ENCODE data around the gene LTBP1. TPM values are rescaled to one million over a fixed set of nuclear protein-coding genes. Genes with fewer than 3 reads are reported as not detected.

The LTBP1 gene
- total RNA-seq, 1 donor from 2014 or later = 29.7 TPM

DNA sequence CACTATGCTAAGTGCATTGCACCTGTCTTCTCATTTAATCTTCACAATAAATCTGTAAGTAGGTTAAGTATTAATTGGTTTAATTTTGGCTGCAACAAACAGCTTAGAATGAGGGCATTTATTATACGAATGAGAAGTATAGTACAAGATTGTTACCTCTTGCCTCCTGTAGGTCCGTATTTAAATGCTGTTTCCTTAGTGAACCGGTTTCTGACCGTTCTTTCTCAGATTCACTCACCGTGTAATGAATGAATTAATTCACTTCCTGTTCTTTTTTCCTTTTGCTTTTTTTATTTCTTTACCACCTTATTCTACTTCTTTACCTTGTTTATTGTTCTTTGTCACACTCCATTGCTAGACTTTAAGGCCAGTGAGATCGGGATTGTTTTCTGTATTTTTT, 375.9 kb downstream of the LTBP1 start:
- FAIRE-seq = no peak
- no peak overlapping the region for H3K27ac Mint-ChIP-seq (ENCODE audit: unreplicated experiment)

DNA sequence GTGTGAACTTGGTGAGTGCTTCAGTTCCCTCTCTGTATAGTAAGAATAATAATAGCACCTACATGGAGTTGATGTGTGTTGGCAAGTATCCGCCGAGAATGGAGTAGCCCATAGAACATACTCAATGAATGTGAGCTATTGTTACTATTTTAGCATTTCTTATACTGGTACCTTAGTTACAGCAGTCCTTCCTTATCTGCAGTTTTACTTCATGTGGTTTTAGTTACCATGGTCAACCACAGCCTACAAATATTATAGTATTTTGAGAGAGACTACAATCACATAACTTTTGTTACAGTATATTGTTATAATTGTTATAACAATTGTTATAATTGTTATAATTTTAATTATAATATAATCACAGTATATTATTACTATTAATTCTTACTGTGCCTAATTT, 377.2 kb downstream of the LTBP1 start:
- TF ChIP-seq, protein P1, sequence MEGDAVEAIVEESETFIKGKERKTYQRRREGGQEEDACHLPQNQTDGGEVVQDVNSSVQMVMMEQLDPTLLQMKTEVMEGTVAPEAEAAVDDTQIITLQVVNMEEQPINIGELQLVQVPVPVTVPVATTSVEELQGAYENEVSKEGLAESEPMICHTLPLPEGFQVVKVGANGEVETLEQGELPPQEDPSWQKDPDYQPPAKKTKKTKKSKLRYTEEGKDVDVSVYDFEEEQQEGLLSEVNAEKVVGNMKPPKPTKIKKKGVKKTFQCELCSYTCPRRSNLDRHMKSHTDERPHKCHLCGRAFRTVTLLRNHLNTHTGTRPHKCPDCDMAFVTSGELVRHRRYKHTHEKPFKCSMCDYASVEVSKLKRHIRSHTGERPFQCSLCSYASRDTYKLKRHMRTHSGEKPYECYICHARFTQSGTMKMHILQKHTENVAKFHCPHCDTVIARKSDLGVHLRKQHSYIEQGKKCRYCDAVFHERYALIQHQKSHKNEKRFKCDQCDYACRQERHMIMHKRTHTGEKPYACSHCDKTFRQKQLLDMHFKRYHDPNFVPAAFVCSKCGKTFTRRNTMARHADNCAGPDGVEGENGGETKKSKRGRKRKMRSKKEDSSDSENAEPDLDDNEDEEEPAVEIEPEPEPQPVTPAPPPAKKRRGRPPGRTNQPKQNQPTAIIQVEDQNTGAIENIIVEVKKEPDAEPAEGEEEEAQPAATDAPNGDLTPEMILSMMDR (IDR thresholded peaks at IDR 0.05; ENCODE audit: insufficient read depth, low read depth, low read length) = no peak
- TF ChIP-seq EZH2 (IDR thresholded peaks at IDR 0.05; ENCODE audit: insufficient read depth, low read length) = no peak
- Histone ChIP-seq H3K36me3 (ENCODE audit: insufficient read depth, low read length) (peaks cover 8% of the 10 kb centered on the region), H3K27me3 (ENCODE audit: insufficient read depth, low read length) (no peaks in the 10 kb centered on the region), H3K4me2 (ENCODE audit: low read length) (no peak overlapping the region), H3K27ac (ENCODE audit: low read depth, low read length) (no peak overlapping the region), H2AFZ (ENCODE audit: low read depth, low read length) (no peak overlapping the region), H3K4me3 (ENCODE audit: insufficient read depth, low read depth, low read length) (no peak overlapping the region), H3K4me1 (ENCODE audit: insufficient read depth, low read length) (peaks cover 7% of the 10 kb centered on the region), H3K9ac (ENCODE audit: low read length) (no peak overlapping the region), H3K79me2 (ENCODE audit: insufficient read depth, low read length) (no peaks in the 10 kb centered on the region), H4K20me1 (ENCODE audit: insufficient read depth, low read length) (no peaks in the 10 kb centered on the region), H3K9me3 (ENCODE audit: insufficient read depth, low read depth, low read length) (no peaks in the 10 kb centered on the region)
- FAIRE-seq (no peak), DNase-seq (ENCODE audit: low read depth) (peak; percentile 29)
- Mint-ChIP-seq H3K9me3 (ENCODE audit: unreplicated experiment) (no peaks in the 10 kb centered on the region), H3K4me3 (ENCODE audit: unreplicated experiment) (no peak overlapping the region), H3K4me1 (ENCODE audit: low read depth, unreplicated experiment) (peaks cover 8% of the 10 kb centered on the region), H3K27ac (ENCODE audit: unreplicated experiment) (no peak overlapping the region), H3K27me3 (ENCODE audit: low read depth, unreplicated experiment) (no peaks in the 10 kb centered on the region), H3K36me3 (ENCODE audit: low read depth, unreplicated experiment) (peaks cover 5% of the 10 kb centered on the region)

More for the DNA sequence above, 375.9 kb downstream of the LTBP1 start:
- Histone ChIP-seq H3K4me2 (ENCODE audit: low read length) (no peak overlapping the region), H3K27ac (ENCODE audit: low read depth, low read length) (no peak overlapping the region), H2AFZ (ENCODE audit: low read depth, low read length) (no peak overlapping the region), H3K27me3 (ENCODE audit: insufficient read depth, low read length) (no peaks in the 10 kb centered on the region), H3K4me3 (ENCODE audit: insufficient read depth, low read depth, low read length) (no peak overlapping the region), H3K36me3 (ENCODE audit: insufficient read depth, low read length) (peaks cover 5% of the 10 kb centered on the region), H4K20me1 (ENCODE audit: insufficient read depth, low read length) (no peaks in the 10 kb centered on the region), H3K9ac (ENCODE audit: low read length) (no peak overlapping the region), H3K4me1 (ENCODE audit: insufficient read depth, low read length) (peaks cover 7% of the 10 kb centered on the region), H3K79me2 (ENCODE audit: insufficient read depth, low read length) (no peaks in the 10 kb centered on the region), H3K9me3 (ENCODE audit: insufficient read depth, low read depth, low read length) (no peaks in the 10 kb centered on the region)
- DNase-seq (ENCODE audit: low read depth) = no peak
- H3K4me1 Mint-ChIP-seq (ENCODE audit: low read depth, unreplicated experiment) = peaks cover 8% of the 10 kb centered on the region
- no peak overlapping the region for H3K4me3 Mint-ChIP-seq (ENCODE audit: unreplicated experiment)
- TF ChIP-seq EZH2 (IDR thresholded peaks at IDR 0.05; ENCODE audit: insufficient read depth, low read length) = no peak
- TF ChIP-seq, protein P1 (IDR thresholded peaks at IDR 0.05; ENCODE audit: insufficient read depth, low read depth, low read length) = no peak
- no peaks in the 10 kb centered on the region for H3K27me3 Mint-ChIP-seq (ENCODE audit: low read depth, unreplicated experiment)
- no peaks in the 10 kb centered on the region for H3K36me3 Mint-ChIP-seq (ENCODE audit: low read depth, unreplicated experiment)
- H3K9me3 Mint-ChIP-seq (ENCODE audit: unreplicated experiment) = no peaks in the 10 kb centered on the region

DNA sequence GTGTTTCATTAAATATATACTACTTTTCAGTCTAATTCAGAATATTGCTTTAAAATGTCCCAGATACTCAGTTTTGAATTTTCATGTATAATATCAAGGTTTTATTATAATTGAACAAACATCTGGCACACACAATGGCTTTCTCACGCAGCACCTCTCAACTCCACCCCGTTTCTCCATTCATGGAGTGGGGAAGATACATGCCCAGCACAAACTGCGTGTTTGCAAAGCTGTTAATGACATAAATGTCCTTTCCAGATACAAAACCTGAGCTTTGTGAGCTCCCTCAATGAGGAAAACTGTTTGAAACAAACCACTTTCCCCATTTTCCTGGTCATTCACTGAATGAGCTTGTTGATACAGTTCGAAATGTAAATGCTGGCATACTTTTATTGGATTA, 379.3 kb downstream of the LTBP1 start:
- Mint-ChIP-seq H3K9me3 (ENCODE audit: unreplicated experiment) (no peaks in the 10 kb centered on the region), H3K4me1 (ENCODE audit: low read depth, unreplicated experiment) (peaks cover 8% of the 10 kb centered on the region), H3K27ac (ENCODE audit: unreplicated experiment) (no peak overlapping the region), H3K36me3 (ENCODE audit: low read depth, unreplicated experiment) (peaks cover 5% of the 10 kb centered on the region), H3K4me3 (ENCODE audit: unreplicated experiment) (no peak overlapping the region), H3K27me3 (ENCODE audit: low read depth, unreplicated experiment) (no peaks in the 10 kb centered on the region)
- Histone ChIP-seq H3K79me2 (ENCODE audit: insufficient read depth, low read length) (no peaks in the 10 kb centered on the region), H3K4me2 (ENCODE audit: low read length) (no peak overlapping the region), H4K20me1 (ENCODE audit: insufficient read depth, low read length) (no peaks in the 10 kb centered on the region), H3K9ac (ENCODE audit: low read length) (no peak overlapping the region), H3K4me3 (ENCODE audit: insufficient read depth, low read depth, low read length) (no peak overlapping the region), H3K27ac (ENCODE audit: low read depth, low read length) (no peak overlapping the region), H3K36me3 (ENCODE audit: insufficient read depth, low read length) (peaks cover 6% of the 10 kb centered on the region), H3K4me1 (ENCODE audit: insufficient read depth, low read length) (peaks cover 7% of the 10 kb centered on the region), H2AFZ (ENCODE audit: low read depth, low read length) (no peak overlapping the region), H3K27me3 (ENCODE audit: insufficient read depth, low read length) (no peaks in the 10 kb centered on the region), H3K9me3 (ENCODE audit: insufficient read depth, low read depth, low read length) (no peaks in the 10 kb centered on the region)
- FAIRE-seq (no peak), DNase-seq (ENCODE audit: low read depth) (no peak)
- TF ChIP-seq, protein P1 (IDR thresholded peaks at IDR 0.05; ENCODE audit: insufficient read depth, low read depth, low read length) = no peak
- no peak for TF ChIP-seq EZH2 (IDR thresholded peaks at IDR 0.05; ENCODE audit: insufficient read depth, low read length)

All from astrocyte (in vitro differentiated cells and primary cell).